Dedifferentiated amniotic fluid mesenchymal stem cell (primary cell): ENCODE results near the gene KCNJ2.

Source experiments
- DNase-seq: peaks from one replicate; pipeline ENCODE4 v3.0.0-alpha.2; 2016; ENCODE audit errors: extremely low spot score

The KCNJ2 gene

GRCh38 chr17:70168977-70169708 lies at the start of gene KCNJ2:
TSS of gene KCNJ2 (plus strand) at chr17:70169532. CDS start at chr17:70175040, 5,508 bp downstream.
- DNase-seq, result peak; percentile 39

- DNase-seq, result no peak
These were observed 49.8 kb upstream of the KCNJ2 start for GRCh38 chr17:70119545-70119944.

GRCh38 chr17:70119983-70120382 lies 49.3 kb upstream of the KCNJ2 start:
- DNase-seq, result no peak

GRCh38 chr17:70120425-70120824 lies 48.9 kb upstream of the KCNJ2 start:
- DNase-seq, result no peak

GRCh38 chr17:70121126-70121525 lies 48.2 kb upstream of the KCNJ2 start:
- DNase-seq, result no peak

- no peak for DNase-seq
These were observed 46.1 kb upstream of the KCNJ2 start for GRCh38 chr17:70123193-70123592.

- DNase-seq, result no peak
These were observed 44.6 kb upstream of the KCNJ2 start for GRCh38 chr17:70124723-70125122.

GRCh38 chr17:70127221-70127873 lies 42.0 kb upstream of the KCNJ2 start:
- no peak for DNase-seq

GRCh38 chr17:70128727-70129238 lies 40.5 kb upstream of the KCNJ2 start:
- no peak for DNase-seq

GRCh38 chr17:70130289-70130688 lies 39.0 kb upstream of the KCNJ2 start:
- no peak for DNase-seq

- no peak for DNase-seq
These were observed 36.8 kb upstream of the KCNJ2 start for GRCh38 chr17:70132505-70132904.

GRCh38 chr17:70134042-70134441 lies 35.3 kb upstream of the KCNJ2 start:
- no peak for DNase-seq

GRCh38 chr17:70134777-70135176 lies 34.6 kb upstream of the KCNJ2 start:
- DNase-seq, result no peak

- DNase-seq, result no peak
These were observed 33.2 kb upstream of the KCNJ2 start for GRCh38 chr17:70136131-70136530.

- no peak for DNase-seq
These were observed 31.7 kb upstream of the KCNJ2 start for GRCh38 chr17:70137451-70138230.

- no peak for DNase-seq
These were observed 31.0 kb upstream of the KCNJ2 start for GRCh38 chr17:70138291-70138865.

GRCh38 chr17:70139449-70139993 lies 29.8 kb upstream of the KCNJ2 start:
- DNase-seq, result no peak

GRCh38 chr17:70144260-70144846 lies 25.0 kb upstream of the KCNJ2 start:
- peak; percentile 25 for DNase-seq

- no peak for DNase-seq
These were observed 16.1 kb upstream of the KCNJ2 start for GRCh38 chr17:70153210-70153609.

- no peak for DNase-seq
These were observed 12.2 kb upstream of the KCNJ2 start for GRCh38 chr17:70157151-70157550.

GRCh38 chr17:70158180-70158579 lies 11.2 kb upstream of the KCNJ2 start:
- no peak for DNase-seq
